ENCODE data around the gene SLC16A1. TPM values are rescaled to one million over a fixed set of nuclear protein-coding genes. Genes with fewer than 3 reads are reported as not detected.

The SLC16A1 gene, protein sequence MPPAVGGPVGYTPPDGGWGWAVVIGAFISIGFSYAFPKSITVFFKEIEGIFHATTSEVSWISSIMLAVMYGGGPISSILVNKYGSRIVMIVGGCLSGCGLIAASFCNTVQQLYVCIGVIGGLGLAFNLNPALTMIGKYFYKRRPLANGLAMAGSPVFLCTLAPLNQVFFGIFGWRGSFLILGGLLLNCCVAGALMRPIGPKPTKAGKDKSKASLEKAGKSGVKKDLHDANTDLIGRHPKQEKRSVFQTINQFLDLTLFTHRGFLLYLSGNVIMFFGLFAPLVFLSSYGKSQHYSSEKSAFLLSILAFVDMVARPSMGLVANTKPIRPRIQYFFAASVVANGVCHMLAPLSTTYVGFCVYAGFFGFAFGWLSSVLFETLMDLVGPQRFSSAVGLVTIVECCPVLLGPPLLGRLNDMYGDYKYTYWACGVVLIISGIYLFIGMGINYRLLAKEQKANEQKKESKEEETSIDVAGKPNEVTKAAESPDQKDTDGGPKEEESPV
- total RNA-seq = 175 and 198 TPM in 2 replicates

DNA sequence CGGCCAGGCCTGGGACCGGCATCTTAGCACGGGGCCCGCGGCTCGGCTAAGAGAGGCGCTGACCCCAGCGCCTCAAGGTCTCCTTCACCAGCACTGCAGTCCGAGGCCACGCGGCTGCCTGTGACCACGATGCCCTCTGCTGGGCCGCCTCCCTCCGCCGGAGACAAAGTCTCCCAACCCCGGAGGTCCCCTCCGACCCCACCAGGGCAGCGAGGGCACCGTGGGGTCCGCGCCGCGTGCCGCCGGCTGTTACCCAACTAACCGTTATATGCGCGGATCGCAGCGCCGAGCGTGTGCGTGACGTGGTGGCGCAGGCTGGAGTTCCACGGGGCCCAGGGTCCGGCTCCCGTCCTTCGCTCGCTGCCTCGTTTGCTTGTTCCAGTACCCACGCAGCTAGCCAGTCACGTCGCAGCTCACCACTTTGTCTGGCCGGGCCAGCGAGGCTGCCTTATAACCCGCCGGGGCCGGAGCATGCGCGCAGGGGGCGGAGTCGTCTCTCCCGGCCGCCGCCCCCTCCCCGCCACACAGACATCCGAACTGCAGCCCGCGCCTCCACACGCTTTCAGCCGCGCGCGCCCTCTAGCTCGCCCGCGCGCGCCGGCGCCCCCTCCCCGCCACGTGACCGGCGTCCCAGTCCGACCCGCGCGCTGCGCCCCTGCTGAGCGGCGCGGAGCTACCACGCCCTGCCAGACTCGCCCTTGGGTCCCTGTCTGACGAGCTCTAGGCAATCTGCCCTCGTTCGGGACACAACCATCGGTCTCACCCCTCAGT is at the start of gene SLC16A1:
TSS of gene SLC16A1 (minus strand) at position 424 of the 771 bp plus-strand sequence. CDS start 26,888 bp downstream, outside the sequence.

Small RNAs within 50 kb of the gene (small RNA-seq; reads per million reads assigned to genes)
- gene AL390729.2 = not detected

Other genes with a start within 250 kb of the SLC16A1 start
- 618 and 791 TPM in 2 replicates for gene RHOC, start 249.1 kb downstream of the SLC16A1 start, total RNA-seq
- gene PPM1J, start 240.9 kb downstream of the SLC16A1 start, total RNA-seq = 0.65 and 1.9 TPM in 2 replicates
- gene LRIG2, start 117.0 kb upstream of the SLC16A1 start, total RNA-seq = 33.1 and 34.4 TPM in 2 replicates